Gastroesophageal sphincter (tissue), 3 donors: ENCODE results near the gene TMBIM4.

Experiments used
- EP300 ChIP-seq: sonication (generic); formaldehyde crosslinking; IDR thresholded peaks from one replicate; pipeline ENCODE4 v1.6.1; 2017; ENCODE audit warnings: antibody characterized with exemption, mild to moderate bottlenecking
- POLR2A ChIP-seq, 2 donors: fragments of 450-650 bp; IDR thresholded peaks; one replicate each; pipeline ENCODE4 v1.6.1; 2017; ENCODE audit warnings: antibody characterized with exemption in 2 of 2, mild to moderate bottlenecking in 2 of 2, moderate library complexity in 1 of 2
- TF ChIP-seq, protein P1 (sequence below), 4 experiments: fragments of 200-600 bp in 2 of 4; fragments of 450-650 bp in 2 of 4; sonication (generic) in 1 of 4; IDR thresholded peaks; one replicate each; pipeline ENCODE4 v1.5.1; 2017 to 2019; ENCODE audit warnings: antibody characterized with exemption in 4 of 4, mild to moderate bottlenecking in 2 of 4, moderate library complexity in 2 of 4

DNA sequence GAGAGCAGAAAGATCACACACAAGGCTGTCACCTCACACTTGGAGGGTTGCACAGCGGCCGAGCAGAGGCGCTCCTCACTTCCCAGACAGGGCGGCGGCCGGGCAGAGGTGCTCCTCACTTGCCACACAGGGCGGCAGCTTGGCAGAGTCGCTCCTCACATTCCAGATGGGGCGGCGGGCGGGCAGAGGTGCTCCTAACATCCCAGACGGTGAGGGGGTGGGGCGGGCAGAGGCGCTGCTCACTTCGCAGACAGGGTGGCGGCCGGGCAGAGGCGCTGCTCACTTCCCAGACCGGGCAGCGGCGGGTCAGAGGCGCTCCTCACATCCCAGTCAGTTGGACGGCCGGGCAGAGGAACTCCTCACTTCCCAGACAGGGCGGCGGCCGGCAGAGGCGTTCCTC lies 9.1 kb downstream of the TMBIM4 start:
- TF ChIP-seq, protein P1, sequence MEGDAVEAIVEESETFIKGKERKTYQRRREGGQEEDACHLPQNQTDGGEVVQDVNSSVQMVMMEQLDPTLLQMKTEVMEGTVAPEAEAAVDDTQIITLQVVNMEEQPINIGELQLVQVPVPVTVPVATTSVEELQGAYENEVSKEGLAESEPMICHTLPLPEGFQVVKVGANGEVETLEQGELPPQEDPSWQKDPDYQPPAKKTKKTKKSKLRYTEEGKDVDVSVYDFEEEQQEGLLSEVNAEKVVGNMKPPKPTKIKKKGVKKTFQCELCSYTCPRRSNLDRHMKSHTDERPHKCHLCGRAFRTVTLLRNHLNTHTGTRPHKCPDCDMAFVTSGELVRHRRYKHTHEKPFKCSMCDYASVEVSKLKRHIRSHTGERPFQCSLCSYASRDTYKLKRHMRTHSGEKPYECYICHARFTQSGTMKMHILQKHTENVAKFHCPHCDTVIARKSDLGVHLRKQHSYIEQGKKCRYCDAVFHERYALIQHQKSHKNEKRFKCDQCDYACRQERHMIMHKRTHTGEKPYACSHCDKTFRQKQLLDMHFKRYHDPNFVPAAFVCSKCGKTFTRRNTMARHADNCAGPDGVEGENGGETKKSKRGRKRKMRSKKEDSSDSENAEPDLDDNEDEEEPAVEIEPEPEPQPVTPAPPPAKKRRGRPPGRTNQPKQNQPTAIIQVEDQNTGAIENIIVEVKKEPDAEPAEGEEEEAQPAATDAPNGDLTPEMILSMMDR (IDR thresholded peaks at IDR 0.05) = no peak
- no peak for TF ChIP-seq POLR2A (IDR thresholded peaks at IDR 0.05)
- TF ChIP-seq EP300 = no peak
